Central memory CD8-positive, alpha-beta T cell (primary cell): Measurements from ENCODE around the gene SELENOO.

Experiments used
- ATAC-seq: fragments of 150-1000 bp; cut with Tn5 transposase; replicated peaks from 2 replicates; pipeline ENCODE4 v1.10.0; 2022; ENCODE audit warnings: mild to moderate bottlenecking, moderate FRiP score, moderate number of reproducible peaks; ENCODE audit not compliant: poor library complexity, severe bottlenecking; ENCODE audit errors: extremely low read depth
- DNase-seq, 2 donors: peaks; one replicate each; pipeline ENCODE4 v3.0.0; 2021; ENCODE audit warnings: low spot score in 2 of 2
- H3K27ac Mint-ChIP-seq: one replicate; pipeline ENCODE4 v1.8.0; 2022; ENCODE audit warnings: low read depth, mild to moderate bottlenecking, moderate library complexity, mixed read lengths
- H3K27me3 Mint-ChIP-seq: one replicate; pipeline ENCODE4 v1.8.0; 2022; ENCODE audit warnings: mixed read lengths
- H3K36me3 Mint-ChIP-seq: one replicate; pipeline ENCODE4 v1.8.0; 2022; ENCODE audit warnings: mild to moderate bottlenecking, moderate library complexity, mixed read lengths; ENCODE audit not compliant: insufficient read depth
- H3K4me1 Mint-ChIP-seq: one replicate; pipeline ENCODE4 v1.8.0; 2022; ENCODE audit warnings: mixed read lengths
- H3K4me3 Mint-ChIP-seq: one replicate; pipeline ENCODE4 v1.8.0; 2022; ENCODE audit warnings: mild to moderate bottlenecking, moderate library complexity, mixed read lengths
- H3K9me3 Mint-ChIP-seq: one replicate; pipeline ENCODE4 v1.8.0; 2022; ENCODE audit warnings: mixed read lengths

The SELENOO gene

DNA sequence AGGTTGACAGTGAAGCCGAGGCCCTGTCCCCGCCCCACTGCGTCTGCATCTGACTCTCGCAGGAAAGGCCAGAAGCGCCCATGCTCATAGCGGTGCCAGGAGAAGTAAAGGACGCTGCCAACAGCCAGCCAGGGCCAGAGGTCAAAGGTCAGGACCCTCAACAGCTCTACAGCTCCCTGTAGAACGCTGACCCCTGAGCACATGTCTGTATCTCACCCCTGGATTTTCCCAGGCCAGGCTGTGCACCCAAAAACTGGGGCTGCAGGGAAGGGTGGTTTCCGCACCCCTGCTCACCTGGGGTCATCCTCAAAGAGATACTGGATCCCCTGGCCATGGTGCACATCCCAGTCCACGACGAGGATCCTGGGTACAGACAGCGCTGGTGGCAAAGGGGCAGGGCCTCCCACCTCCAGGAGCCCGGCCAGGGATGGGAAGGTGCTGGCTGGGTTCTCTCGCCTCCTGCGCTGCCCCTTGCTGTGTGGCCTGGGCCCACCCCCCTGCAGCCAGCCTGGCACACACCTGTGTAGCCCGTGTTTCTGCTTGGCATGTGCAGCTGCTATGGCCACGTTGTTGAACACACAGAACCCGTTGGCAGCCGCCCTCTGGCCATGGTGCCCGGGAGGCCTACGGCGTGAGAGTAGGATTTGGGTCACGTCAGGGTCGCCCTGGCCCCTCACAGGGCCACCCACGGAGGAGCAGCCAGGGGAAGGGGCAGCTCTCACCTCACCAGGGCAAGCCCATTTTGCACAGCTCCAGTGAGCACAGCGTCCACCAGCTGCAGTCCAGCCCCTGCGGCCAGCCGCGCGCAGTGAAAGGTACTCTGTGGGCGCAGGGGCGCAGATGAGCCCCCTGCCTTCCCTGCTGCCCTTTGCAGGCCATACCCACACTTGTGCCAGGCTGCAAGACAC lies 48.8 kb downstream of the SELENOO start:
- ATAC-seq (no peak), DNase-seq (no peak)
- no peak overlapping the region for H3K27ac Mint-ChIP-seq
- no peaks in the 10 kb centered on the region for H3K9me3 Mint-ChIP-seq
- H3K4me3 Mint-ChIP-seq: peak overlapping the region; percentile 70
- H3K27me3 Mint-ChIP-seq: no peaks in the 10 kb centered on the region
- H3K4me1 Mint-ChIP-seq: peaks cover 23% of the 10 kb centered on the region
- peaks cover 17% of the 10 kb centered on the region for H3K36me3 Mint-ChIP-seq

DNA sequence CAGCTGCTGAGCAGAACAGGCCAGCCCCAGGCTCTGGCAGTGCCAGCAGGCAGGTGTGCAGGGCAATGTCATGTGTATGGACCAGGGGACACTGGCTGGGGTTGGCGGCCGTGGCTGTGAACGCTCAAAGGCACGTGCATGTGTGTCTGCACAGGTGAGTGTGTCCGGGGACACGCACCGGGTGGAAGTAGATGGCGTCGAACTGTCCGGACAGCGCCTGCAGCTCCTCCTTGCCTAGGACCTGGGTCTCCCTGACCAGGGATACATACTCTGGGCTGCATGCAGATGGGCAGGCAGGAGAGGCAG lies 49.4 kb downstream of the SELENOO start:
- Mint-ChIP-seq H3K4me3 (peak overlapping the region; percentile 70), H3K27ac (no peak overlapping the region), H3K4me1 (peaks cover 17% of the 10 kb centered on the region), H3K27me3 (no peaks in the 10 kb centered on the region), H3K9me3 (no peaks in the 10 kb centered on the region), H3K36me3 (peaks cover 14% of the 10 kb centered on the region)
- ATAC-seq (no peak), DNase-seq (no peak)

DNA sequence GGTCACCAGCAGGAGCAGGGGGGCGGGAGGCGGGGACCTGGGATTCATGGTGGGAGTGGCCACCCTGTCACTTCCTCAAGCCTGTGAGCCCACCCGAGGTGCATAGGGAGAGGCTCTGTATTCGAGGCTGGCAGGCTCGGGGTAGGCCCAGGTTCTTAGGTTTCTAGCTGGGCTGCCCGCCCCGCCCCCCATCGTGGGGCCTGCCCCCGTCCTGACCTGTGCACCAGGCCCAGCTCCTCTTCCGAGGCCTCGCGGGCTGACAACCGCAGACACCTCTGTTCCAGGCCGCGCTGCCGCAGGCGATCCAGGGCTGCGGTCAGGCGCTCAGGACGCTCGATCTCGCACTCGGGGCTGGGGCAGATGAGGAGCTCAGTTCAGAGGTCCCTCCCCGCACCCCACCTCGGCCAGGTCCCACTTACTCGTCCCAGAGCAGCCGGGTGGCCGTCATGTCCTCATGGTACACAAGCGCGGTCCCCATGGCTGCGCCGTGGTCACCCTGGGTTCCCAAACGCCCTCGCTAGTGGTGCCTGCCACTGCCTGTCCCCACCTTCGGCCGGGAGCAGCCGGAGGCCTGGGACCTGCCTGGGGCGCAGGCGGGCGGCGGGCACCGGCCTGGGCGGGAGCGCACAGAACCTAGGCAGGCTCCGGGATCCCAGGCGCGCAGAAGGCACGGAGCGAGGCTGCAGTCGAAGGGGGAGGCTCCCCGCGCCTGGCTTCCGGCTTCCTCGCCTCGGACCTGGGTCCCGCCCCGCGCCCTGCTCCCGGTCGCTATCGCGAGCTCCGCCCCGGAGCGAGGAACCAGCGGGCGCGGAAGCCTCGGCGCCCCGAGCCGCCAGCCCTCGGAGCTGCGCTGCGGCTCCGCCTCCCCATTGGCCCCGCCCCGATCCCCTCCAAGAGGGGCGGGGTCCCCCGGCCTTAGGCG lies 50.0 kb downstream of the SELENOO start, which contains the start of gene HDAC10:
Gene HDAC10 (minus strand): TSS at position 711 of the 922 bp plus-strand sequence. CDS start 233 bp downstream, at position 478.
- H3K4me1 Mint-ChIP-seq: peaks cover 17% of the 10 kb centered on the region
- peaks cover 16% of the 10 kb centered on the region for H3K36me3 Mint-ChIP-seq
- peak within 1 kb of the TSS; percentile 10 for H3K27ac Mint-ChIP-seq
- ATAC-seq (peak; percentile 60), DNase-seq (peak; percentile 55 to 59)
- no peaks in the 10 kb centered on the region for H3K27me3 Mint-ChIP-seq
- no peaks in the 10 kb centered on the region for H3K9me3 Mint-ChIP-seq
- H3K4me3 Mint-ChIP-seq: peak within 1 kb of the TSS; percentile 70

DNA sequence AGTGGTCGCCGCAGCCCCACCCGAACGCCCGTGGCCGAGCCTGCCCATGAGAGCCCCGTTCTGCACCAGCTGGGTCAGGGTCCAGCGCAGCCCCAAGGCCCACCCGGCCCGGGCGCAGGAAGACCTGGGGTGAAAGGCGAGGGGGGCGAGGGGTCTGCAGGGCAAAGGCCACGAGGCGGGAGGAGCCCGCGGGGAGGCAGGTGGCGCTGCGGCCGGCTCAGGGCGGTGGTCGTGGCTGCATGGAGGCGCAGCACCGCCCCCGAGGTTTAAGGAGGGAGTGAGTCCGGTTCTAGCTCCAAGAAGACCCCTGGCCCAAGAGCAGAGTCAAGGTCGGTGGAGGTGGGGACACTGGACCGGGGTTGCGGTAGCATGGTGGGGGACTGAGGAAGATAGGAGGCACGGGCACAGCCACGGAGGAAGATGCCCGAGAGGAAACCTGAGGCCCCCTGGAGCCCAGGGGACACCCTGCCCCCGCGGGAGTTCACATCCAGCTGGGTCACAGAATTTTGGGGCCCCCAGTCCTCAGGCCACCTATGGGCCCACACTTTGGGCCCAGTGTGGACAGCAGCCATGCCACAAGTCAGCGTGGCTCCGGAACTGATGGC lies 50.8 kb downstream of the SELENOO start:
- Mint-ChIP-seq H3K4me3 (peak overlapping the region; percentile 70), H3K9me3 (no peaks in the 10 kb centered on the region), H3K27me3 (no peaks in the 10 kb centered on the region), H3K36me3 (peaks cover 16% of the 10 kb centered on the region), H3K27ac (no peak overlapping the region), H3K4me1 (peaks cover 17% of the 10 kb centered on the region)
- peak; percentile 3 for ATAC-seq
- no peak for DNase-seq

DNA sequence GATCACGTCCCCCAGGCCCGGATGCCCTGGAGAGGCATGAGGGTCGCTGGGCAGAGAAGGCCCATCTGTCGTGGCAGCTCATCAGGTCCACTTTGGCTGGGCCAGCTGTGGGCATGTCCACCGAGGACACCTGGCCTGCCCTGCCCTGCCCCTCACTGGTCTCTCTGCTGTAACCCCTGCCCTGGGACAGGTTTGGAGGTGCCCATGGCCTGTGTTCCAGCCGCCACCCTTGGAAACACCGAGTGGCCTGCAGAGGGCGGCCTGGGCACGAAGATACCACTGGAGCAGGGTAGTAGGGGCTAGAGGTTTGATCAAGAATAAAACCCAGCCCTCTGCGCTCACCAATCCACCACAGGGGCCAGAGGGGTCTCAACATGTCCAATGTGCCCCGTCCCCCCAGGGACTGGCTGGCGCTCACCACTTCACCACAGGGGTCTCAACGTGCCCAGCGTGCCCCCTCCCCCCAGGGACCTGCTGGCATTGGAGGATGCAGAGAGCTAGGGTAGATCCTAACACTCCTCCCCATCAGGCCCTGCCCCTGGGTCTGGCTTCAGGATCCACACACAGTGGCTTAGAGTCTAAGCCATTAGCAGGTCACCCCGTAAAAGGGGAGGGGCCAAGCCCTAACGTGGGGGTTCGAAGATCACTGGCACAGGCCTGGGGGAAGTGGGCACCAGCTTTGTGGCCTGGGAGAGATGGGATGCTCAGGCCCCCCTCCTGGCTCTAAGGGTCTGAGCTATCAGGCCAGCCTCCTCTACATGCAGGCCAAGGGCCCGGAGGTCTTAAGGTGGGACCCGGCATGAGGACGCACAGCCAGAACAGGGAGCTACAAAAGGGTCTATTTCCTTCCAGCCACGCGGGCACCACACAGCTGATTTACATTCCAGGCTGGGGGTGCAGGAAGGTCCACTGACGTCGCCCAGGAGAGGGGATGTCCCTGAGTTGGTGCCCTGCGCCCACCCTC lies 51.6 kb downstream of the SELENOO start:
- peak overlapping the region; percentile 38 for H3K4me3 Mint-ChIP-seq

DNA sequence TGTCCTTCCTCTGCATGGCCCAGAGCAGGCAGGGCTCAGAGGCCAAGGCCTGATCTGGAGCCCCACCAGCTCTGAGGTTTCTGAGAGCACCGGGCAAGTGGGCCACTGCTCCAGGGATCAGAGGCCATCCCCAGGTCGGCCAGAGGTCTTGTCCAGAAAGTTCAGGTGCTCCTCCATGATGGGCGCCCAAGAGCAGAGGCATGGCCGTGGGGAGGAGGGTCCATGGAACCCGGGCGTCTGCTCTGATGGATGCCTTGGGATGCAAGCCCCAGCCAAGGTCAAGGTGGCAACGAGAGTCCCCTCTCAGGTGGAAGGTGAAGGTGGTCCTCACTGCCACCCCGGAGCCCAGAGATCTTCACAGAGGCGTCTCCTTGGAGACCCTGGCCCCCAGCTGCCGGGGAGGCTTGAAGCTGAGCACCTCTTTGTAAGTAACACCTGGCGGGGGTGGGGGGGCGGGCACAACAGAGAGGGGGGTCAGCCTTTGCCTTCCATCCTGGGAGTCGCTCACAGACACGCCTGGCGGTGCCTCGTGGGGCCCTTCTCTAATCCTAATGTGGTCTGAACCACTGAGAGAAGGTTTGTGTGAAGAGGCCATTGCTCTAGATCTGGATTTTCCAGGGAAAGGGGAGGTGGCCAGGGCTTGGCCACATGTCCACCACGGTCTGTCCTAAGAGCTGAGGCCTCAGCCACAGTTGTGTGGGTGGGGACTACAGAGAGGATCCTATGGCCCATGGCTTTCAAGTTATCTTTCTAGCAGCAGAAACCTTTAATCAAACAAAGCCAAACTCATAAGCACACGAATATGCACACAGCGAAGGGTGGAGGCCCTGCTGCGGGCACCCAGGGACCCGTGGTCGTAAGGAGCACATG lies 52.5 kb downstream of the SELENOO start:
- Mint-ChIP-seq H3K27me3 (no peaks in the 10 kb centered on the region), H3K36me3 (peaks cover 8% of the 10 kb centered on the region), H3K9me3 (no peaks in the 10 kb centered on the region), H3K4me3 (no peak overlapping the region), H3K27ac (peak overlapping the region; percentile 32), H3K4me1 (peaks cover 8% of the 10 kb centered on the region)
- no peak for ATAC-seq
- no peak for DNase-seq

More for the DNA sequence above, 51.6 kb downstream of the SELENOO start:
- ATAC-seq (peak; percentile 74), DNase-seq (peak; percentile 54 to 56)
- no peaks in the 10 kb centered on the region for H3K27me3 Mint-ChIP-seq
- H3K9me3 Mint-ChIP-seq: no peaks in the 10 kb centered on the region
- H3K4me1 Mint-ChIP-seq: peaks cover 15% of the 10 kb centered on the region
- H3K36me3 Mint-ChIP-seq: peaks cover 12% of the 10 kb centered on the region
- H3K27ac Mint-ChIP-seq: peak overlapping the region; percentile 10

DNA sequence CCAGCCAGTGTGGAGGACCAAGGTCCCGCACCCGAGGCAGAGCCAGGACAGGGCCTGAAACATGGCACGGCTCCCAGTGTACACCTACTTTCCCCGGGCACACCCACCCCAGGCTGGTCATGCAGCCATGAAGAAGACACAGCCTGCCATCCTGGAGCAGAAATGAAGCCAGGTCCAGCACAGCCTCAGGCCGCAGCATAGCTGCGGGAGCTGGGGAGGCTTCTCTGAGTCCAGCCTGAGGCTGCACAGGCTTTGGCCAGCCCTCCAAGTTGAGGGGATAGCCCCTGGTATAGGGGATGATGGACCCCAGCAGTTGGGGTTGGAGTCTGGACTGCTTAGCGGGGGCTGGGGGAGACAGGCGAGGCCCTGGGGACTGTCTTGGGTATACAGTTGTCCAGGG lies 53.1 kb downstream of the SELENOO start:
- Mint-ChIP-seq H3K27me3 (no peaks in the 10 kb centered on the region), H3K4me1 (peaks cover 8% of the 10 kb centered on the region), H3K9me3 (no peaks in the 10 kb centered on the region), H3K4me3 (no peak overlapping the region), H3K27ac (peak overlapping the region; percentile 32), H3K36me3 (peaks cover 10% of the 10 kb centered on the region)
- no peak for ATAC-seq
- DNase-seq: no peak

DNA sequence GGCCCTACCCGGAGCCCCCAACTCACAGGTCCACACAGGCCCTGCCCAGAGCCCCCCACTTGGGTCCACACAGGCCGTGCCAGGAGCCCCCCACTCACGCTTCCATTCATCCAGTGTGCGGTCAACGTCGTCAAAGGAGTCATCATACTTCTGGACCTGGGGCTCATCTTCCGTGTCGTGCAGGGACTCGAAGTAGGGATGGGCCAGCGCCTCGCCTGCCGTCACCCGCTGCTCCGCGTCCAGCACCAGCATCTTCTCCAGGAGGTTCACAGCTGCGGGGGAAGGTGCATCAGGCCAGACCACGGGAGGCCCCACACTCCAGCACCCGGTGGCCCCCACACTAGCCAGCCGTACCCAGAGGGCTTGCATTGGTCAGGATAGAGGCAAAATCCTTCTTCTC lies 54.3 kb downstream of the SELENOO start:
- H3K36me3 Mint-ChIP-seq: peaks cover 10% of the 10 kb centered on the region

DNA sequence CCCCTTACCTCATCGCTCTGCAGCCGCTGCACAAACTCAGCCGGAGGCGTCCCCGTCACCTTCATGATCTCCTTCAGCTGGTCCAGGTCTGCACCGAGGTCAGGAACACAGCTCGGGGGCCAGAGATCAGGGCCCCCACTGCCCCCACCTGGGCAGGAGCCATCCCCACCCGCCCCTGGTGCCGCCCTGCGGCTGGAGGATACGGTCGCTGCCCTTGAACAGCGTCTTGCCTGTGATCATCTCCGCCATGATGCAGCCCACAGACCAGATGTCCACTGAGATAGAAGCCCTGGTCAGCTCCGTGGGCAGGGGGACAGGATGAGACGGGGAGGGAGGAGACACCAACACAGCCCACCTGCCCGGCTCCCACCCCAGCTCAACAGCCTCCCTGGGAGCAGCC lies 54.8 kb downstream of the SELENOO start:
- Mint-ChIP-seq H3K27me3 (no peaks in the 10 kb centered on the region), H3K4me3 (no peak overlapping the region), H3K4me1 (no peaks in the 10 kb centered on the region), H3K9me3 (no peaks in the 10 kb centered on the region), H3K27ac (no peak overlapping the region), H3K36me3 (peaks cover 7% of the 10 kb centered on the region)
- ATAC-seq (no peak), DNase-seq (no peak)

More for the DNA sequence above, 54.3 kb downstream of the SELENOO start:
- no peak for ATAC-seq
- DNase-seq: no peak
- Mint-ChIP-seq H3K27ac (no peak overlapping the region), H3K9me3 (no peaks in the 10 kb centered on the region), H3K4me3 (no peak overlapping the region), H3K4me1 (peaks cover 3% of the 10 kb centered on the region), H3K27me3 (no peaks in the 10 kb centered on the region)

DNA sequence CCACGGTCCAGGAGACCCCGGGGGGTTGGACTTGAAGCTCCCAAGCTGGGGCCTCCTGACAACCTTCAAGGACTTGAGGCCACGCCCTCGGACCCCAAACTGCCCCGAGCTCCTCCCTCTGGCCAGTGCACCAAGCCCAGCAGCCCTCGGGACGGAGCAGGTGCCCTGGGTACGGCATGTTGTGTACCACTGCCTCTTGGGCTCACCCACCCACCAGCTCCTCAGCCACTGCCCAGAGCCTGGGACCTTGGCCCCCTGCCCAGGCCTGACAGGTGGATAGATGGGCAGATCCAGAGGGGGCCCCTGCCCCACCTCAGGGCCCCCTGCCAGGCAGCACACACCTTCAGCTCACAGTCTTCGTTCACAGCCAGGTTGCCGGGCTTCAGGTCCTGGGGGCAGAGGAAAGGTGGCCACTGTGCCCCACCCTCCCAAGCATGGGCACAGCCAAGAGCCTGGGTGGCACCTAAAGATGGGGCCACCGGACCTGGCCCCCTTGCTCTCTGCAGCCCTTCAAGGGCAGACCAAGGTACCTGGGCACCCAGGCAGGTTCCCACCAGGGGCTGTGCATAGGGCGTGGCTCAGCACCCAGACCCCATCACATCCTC lies 55.5 kb downstream of the SELENOO start:
- ATAC-seq (no peak), DNase-seq (no peak)
- no peak overlapping the region for H3K27ac Mint-ChIP-seq
- H3K9me3 Mint-ChIP-seq: no peaks in the 10 kb centered on the region
- H3K36me3 Mint-ChIP-seq: peaks cover 7% of the 10 kb centered on the region
- H3K27me3 Mint-ChIP-seq: no peaks in the 10 kb centered on the region
- H3K4me1 Mint-ChIP-seq: no peaks in the 10 kb centered on the region
- no peak overlapping the region for H3K4me3 Mint-ChIP-seq

DNA sequence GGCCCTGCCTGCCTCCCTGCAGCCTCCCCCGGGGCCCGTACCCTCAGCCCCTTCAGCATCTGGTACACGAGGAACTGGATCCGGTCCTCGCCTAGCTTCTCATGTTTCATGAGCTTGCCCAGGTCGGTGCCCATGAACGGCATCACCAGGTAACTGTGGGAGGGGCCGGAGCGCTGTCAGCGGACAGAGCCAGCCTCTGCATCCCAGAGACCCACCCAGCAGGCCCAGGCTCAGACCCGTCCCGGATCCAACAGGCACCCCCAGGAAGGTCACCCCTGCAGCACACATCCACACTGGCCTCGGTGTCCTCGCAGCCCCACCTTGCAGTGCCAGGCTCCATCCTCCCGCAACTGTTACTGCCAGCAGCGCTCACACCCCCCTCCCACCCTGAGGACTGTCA lies 56.2 kb downstream of the SELENOO start:
- Mint-ChIP-seq H3K36me3 (peaks cover 7% of the 10 kb centered on the region), H3K4me1 (peaks cover 2% of the 10 kb centered on the region), H3K9me3 (no peaks in the 10 kb centered on the region), H3K27ac (no peak overlapping the region), H3K27me3 (peaks cover 2% of the 10 kb centered on the region), H3K4me3 (no peak overlapping the region)
- ATAC-seq (no peak), DNase-seq (no peak)
